SH-SY5Y (cell line): Measurements from ENCODE around the gene THADA.

Source experiments
- GATA2 ChIP-seq: IDR thresholded peaks from 2 replicates; pipeline ENCODE4 v1.6.1; 2011; ENCODE audit warnings: mild to moderate bottlenecking, low read depth, low read length
- GATA3 ChIP-seq: IDR thresholded peaks from 2 replicates; pipeline ENCODE4 v1.6.1; 2011; ENCODE audit warnings: low read depth, mild to moderate bottlenecking, low read length, moderate library complexity

DNA sequence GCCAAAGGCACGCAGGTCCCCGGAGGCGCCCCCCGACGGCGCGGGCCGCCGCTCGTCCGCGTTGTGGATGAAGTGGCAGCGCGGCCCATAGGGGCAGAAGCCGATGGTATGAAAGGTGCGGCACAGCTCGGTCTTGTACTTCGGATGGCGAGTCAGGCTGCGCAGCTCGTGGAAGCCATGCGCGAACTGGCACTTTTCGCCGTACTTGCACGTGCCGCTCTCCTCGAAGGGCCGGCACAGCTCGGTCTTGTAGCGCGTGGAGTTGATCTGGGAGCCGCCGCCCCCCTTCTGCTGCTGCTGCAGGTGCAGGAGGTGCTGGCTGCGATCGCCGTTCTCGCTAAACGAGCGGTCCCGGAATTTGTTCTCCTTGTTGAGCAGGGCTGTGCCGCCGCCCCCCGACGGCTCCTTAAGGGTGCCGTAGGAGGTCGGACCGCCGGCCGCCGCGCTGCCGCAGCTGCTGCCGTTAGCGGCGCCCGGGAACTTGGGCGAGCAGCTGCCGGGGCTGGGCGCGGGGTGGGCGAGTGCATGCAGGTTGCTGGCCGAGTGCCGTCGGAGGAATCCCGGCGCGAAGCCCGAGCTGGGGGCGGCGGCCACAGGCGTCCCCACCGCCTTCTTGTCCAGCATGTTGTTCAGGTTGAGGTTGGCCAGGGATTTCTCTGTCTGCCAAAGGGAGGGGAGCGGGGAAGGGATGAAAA, 370.6 kb downstream of the THADA start:
- TF ChIP-seq GATA2, result no peak
- TF ChIP-seq GATA3, result no peak
